H9 (cell line): ENCODE results near the gene BTN2A1. TPM values are rescaled to one million over a fixed set of nuclear protein-coding genes. Genes with fewer than 3 reads are reported as not detected.

Source experiments
- DNase-seq: peaks from one replicate; pipeline ENCODE4 v3.0.0-alpha.2; 2017
- H2AFZ ChIP-seq: one replicate; pipeline ENCODE4 v1.6.1; 2013; ENCODE audit warnings: mild to moderate bottlenecking, low read length, control low read depth, moderate library complexity
- H2AK5ac ChIP-seq: 2 replicates; pipeline ENCODE4 v1.6.1; 2013; ENCODE audit warnings: low read length, control low read depth, mixed read lengths; ENCODE audit not compliant: insufficient read length
- H2BK120ac ChIP-seq: one replicate; pipeline ENCODE4 v1.6.1; 2013; ENCODE audit warnings: low read depth, mild to moderate bottlenecking, low read length, control low read depth, inconsistent platforms; ENCODE audit not compliant: poor library complexity, severe bottlenecking
- H2BK12ac ChIP-seq: 2 replicates; pipeline ENCODE4 v1.6.1; 2013; ENCODE audit warnings: low read length, control low read depth, mixed read lengths, low read depth; ENCODE audit not compliant: insufficient read length
- H2BK15ac ChIP-seq: 2 replicates; pipeline ENCODE4 v1.6.1; 2013; ENCODE audit warnings: low read depth, low read length, control low read depth
- H2BK20ac ChIP-seq: one replicate; pipeline ENCODE4 v1.6.1; 2013; ENCODE audit warnings: low read depth, mild to moderate bottlenecking, low read length, control low read depth, inconsistent platforms; ENCODE audit not compliant: poor library complexity, severe bottlenecking
- H2BK5ac ChIP-seq: 2 replicates; pipeline ENCODE4 v1.6.1; 2013; ENCODE audit warnings: low read length, control low read depth, mixed read lengths; ENCODE audit not compliant: insufficient read length
- H3K14ac ChIP-seq: 2 replicates; pipeline ENCODE4 v1.6.1; 2013; ENCODE audit warnings: low read length, control low read depth; ENCODE audit not compliant: insufficient read depth
- H3K18ac ChIP-seq: 2 replicates; pipeline ENCODE4 v1.6.1; 2013; ENCODE audit warnings: low read depth, mild to moderate bottlenecking, mixed read lengths, low read length, control low read depth; ENCODE audit not compliant: insufficient read length
- H3K23ac ChIP-seq: 2 replicates; pipeline ENCODE4 v1.6.1; 2013; ENCODE audit warnings: low read length, control low read depth, mixed read lengths, low read depth; ENCODE audit not compliant: insufficient read length
- H3K23me2 ChIP-seq: 2 replicates; pipeline ENCODE4 v1.6.1; 2013; ENCODE audit warnings: low read depth, mild to moderate bottlenecking, mixed read lengths, low read length, control low read depth; ENCODE audit not compliant: insufficient read length, poor library complexity, severe bottlenecking
- H3K27ac ChIP-seq: 2 replicates; pipeline ENCODE4 v1.5.1; 2013; ENCODE audit warnings: low read length, control low read depth, mixed read lengths, low read depth; ENCODE audit not compliant: insufficient read length
- H3K27me3 ChIP-seq: 2 replicates; pipeline ENCODE4 v1.6.1; 2013; ENCODE audit warnings: low read length, control low read depth, inconsistent platforms; ENCODE audit not compliant: insufficient read depth
- H3K4ac ChIP-seq: 2 replicates; pipeline ENCODE4 v1.6.1; 2013; ENCODE audit warnings: low read depth, mild to moderate bottlenecking, control low read depth, inconsistent platforms, low read length, moderate library complexity
- H3K4me1 ChIP-seq: 2 replicates; pipeline ENCODE4 v1.6.1; 2013; ENCODE audit warnings: low read length, control low read depth, inconsistent platforms; ENCODE audit not compliant: insufficient read depth
- H3K4me2 ChIP-seq: 2 replicates; pipeline ENCODE4 v1.6.1; 2013; ENCODE audit warnings: low read length, control low read depth, mixed read lengths; ENCODE audit not compliant: insufficient read length, insufficient read depth
- H3K56ac ChIP-seq: 2 replicates; pipeline ENCODE4 v1.6.1; 2013; ENCODE audit warnings: low read depth, mild to moderate bottlenecking, mixed read lengths, low read length, control low read depth; ENCODE audit not compliant: insufficient read length
- H3K79me1 ChIP-seq: 2 replicates; pipeline ENCODE4 v1.6.1; 2013; ENCODE audit warnings: low read depth, mild to moderate bottlenecking, moderate library complexity, low read length, control low read depth, inconsistent platforms; ENCODE audit not compliant: insufficient read depth, poor library complexity, severe bottlenecking
- H3K79me2 ChIP-seq: 2 replicates; pipeline ENCODE4 v1.6.1; 2013; ENCODE audit warnings: low read length, control low read depth, inconsistent platforms; ENCODE audit not compliant: insufficient read depth
- H3K9ac ChIP-seq: 2 replicates; pipeline ENCODE4 v1.6.1; 2013; ENCODE audit warnings: low read length, control low read depth, mixed read lengths; ENCODE audit not compliant: insufficient read length; ENCODE audit errors: extremely low read depth
- H3K9me3 ChIP-seq: one replicate; pipeline ENCODE4 v1.6.1; 2013; ENCODE audit warnings: low read depth, low read length, inconsistent platforms; ENCODE audit not compliant: control insufficient read depth
- H3T11ph ChIP-seq: one replicate; pipeline ENCODE4 v1.6.1; 2013; ENCODE audit warnings: mild to moderate bottlenecking, low read length, control low read depth, inconsistent platforms
- H4K20me1 ChIP-seq: one replicate; pipeline ENCODE4 v1.6.1; 2013; ENCODE audit not compliant: control insufficient read depth, insufficient read length, insufficient read depth
- H4K5ac ChIP-seq: 2 replicates; pipeline ENCODE4 v1.6.1; 2013; ENCODE audit warnings: low read depth, mild to moderate bottlenecking, mixed read lengths, low read length, control low read depth; ENCODE audit not compliant: insufficient read length
- H4K8ac ChIP-seq: replicated peaks from 2 replicates; pipeline ENCODE4 v1.6.1; 2013; ENCODE audit warnings: low read length, control low read depth, mixed read lengths, low read depth; ENCODE audit not compliant: insufficient read length
- H4K91ac ChIP-seq: 2 replicates; pipeline ENCODE4 v1.6.1; 2013; ENCODE audit warnings: low read depth, mild to moderate bottlenecking, moderate library complexity, mixed read lengths, low read length, control low read depth; ENCODE audit not compliant: insufficient read length
- H3K27ac Mint-ChIP-seq, 3 experiments: 2 replicates in 2 of 3; 3 replicates in 1 of 3; pipeline ENCODE4 v1.8.0; 2020 to 2021; ENCODE audit warnings: mixed read lengths in 3 of 3, mild to moderate bottlenecking in 1 of 3, moderate library complexity in 1 of 3
- H3K27me3 Mint-ChIP-seq: 2 replicates; pipeline ENCODE4 v1.8.0; 2021; ENCODE audit warnings: low read depth, mild to moderate bottlenecking, moderate library complexity, mixed read lengths
- H3K36me3 Mint-ChIP-seq, 3 experiments: 2 replicates in 2 of 3; 3 replicates in 1 of 3; pipeline ENCODE4 v1.8.0; 2020 to 2021; ENCODE audit warnings: low read depth in 3 of 3, mixed read lengths in 3 of 3; ENCODE audit not compliant: insufficient read depth in 1 of 3
- H3K4me1 Mint-ChIP-seq, 2 experiments: 2 replicates each; pipeline ENCODE4 v1.8.0; 2020; ENCODE audit warnings: mixed read lengths in 2 of 2
- H3K4me3 Mint-ChIP-seq, 2 experiments: 2 replicates in 1 of 2; 3 replicates in 1 of 2; pipeline ENCODE4 v1.8.0; 2020 to 2021; ENCODE audit warnings: mild to moderate bottlenecking in 2 of 2, mixed read lengths in 2 of 2, moderate library complexity in 1 of 2
- H3K9me3 Mint-ChIP-seq, 2 experiments: 2 replicates in 1 of 2; 3 replicates in 1 of 2; pipeline ENCODE4 v1.8.0; 2020; ENCODE audit warnings: mild to moderate bottlenecking in 2 of 2, mixed read lengths in 2 of 2, moderate library complexity in 1 of 2
- CTCF ChIP-seq: fragments of 200-600 bp; sonication (generic); conservative IDR thresholded peaks from 3 replicates; pipeline ENCODE4 v1.8.0; 2021; ENCODE audit warnings: antibody characterized with exemption, mild to moderate bottlenecking
- WGBS: extraction: QIAGEN DNeasy Blood & Tissue Kit; methylation state at CpG from one replicate; pipeline ENCODE4 v1.1.7; 2013; ENCODE audit warnings: missing lambda C conversion rate, low lambda C conversion rate, mixed read lengths; ENCODE audit not compliant: insufficient read length; ENCODE audit errors: extremely low coverage; 5-methylcytosine and 5-hydroxymethylcytosine counted together
- total RNA-seq: library from RNA; stranded (reverse); gene quantifications from 2 replicates; pipeline ENCODE4 v1.2.1, GENCODE V29; 2021

Gene BTN2A1
- total RNA-seq, 1 experiment from 2014 or later = 18.4 TPM

- H3K9me3 ChIP-seq = no peaks in the 10 kb centered on the region
- no peak overlapping the region for H3K56ac ChIP-seq
- H2AFZ ChIP-seq = no peak overlapping the region
- peaks cover 20% of the 10 kb centered on the region for H3K27me3 ChIP-seq
- H2BK20ac ChIP-seq = no peak overlapping the region
- H3K79me1 ChIP-seq = no peaks in the 10 kb centered on the region
- no peak for TF ChIP-seq CTCF
- H3K4ac ChIP-seq = no peak overlapping the region
- peak overlapping the region; percentile 59 for H3K4me2 ChIP-seq
- WGBS = no CpG with 5 or more reads among the region's 49 CpGs
- H3K23me2 ChIP-seq = peaks cover 8% of the 10 kb centered on the region
- H3K4me1 ChIP-seq = no peaks in the 10 kb centered on the region
- H3K14ac ChIP-seq = no peak overlapping the region
- Mint-ChIP-seq H3K4me3 (peak overlapping the region; percentile 64 to 80), H3K4me1 (peaks cover 16 to 17% of the 10 kb centered on the region in 2 experiments), H3K36me3 (no peaks in the 10 kb centered on the region), H3K27me3 (peaks cover 59% of the 10 kb centered on the region), H3K27ac (no peak overlapping the region), H3K9me3 (no peaks in the 10 kb centered on the region; a peak in 2 of 5 replicates)
- H2AK5ac ChIP-seq = no peak overlapping the region
- no peak overlapping the region for H2BK120ac ChIP-seq
- H2BK5ac ChIP-seq = no peak overlapping the region
- no peaks in the 10 kb centered on the region for H4K20me1 ChIP-seq
- H3K9ac ChIP-seq = peak overlapping the region; percentile 20
- no peak overlapping the region for H2BK15ac ChIP-seq
- no peak overlapping the region for H4K91ac ChIP-seq
- H3K79me2 ChIP-seq = no peaks in the 10 kb centered on the region
- H3K18ac ChIP-seq = no peak overlapping the region
- no peak overlapping the region for H4K8ac ChIP-seq
- no peak overlapping the region for H4K5ac ChIP-seq
- H3T11ph ChIP-seq = no peak overlapping the region
- H2BK12ac ChIP-seq = no peak overlapping the region
- no peak overlapping the region for H3K27ac ChIP-seq
- no peak overlapping the region for H3K23ac ChIP-seq
- DNase-seq = peak; percentile 54
Measured at GRCh38 chr6:26501482-26501986, 43.8 kb downstream of the BTN2A1 start.
